DND-41 (cell line): ENCODE data around the gene STX16.

Experiments
- CTCF ChIP-seq: IDR thresholded peaks from 2 replicates; pipeline ENCODE4 v1.5.1; 2012; ENCODE audit warnings: borderline replicate concordance, low read length, moderate library complexity, mild to moderate bottlenecking; ENCODE audit not compliant: poor library complexity, severe bottlenecking; ENCODE audit errors: extremely low read depth
- EZH2 ChIP-seq: IDR thresholded peaks from 3 replicates; pipeline ENCODE4 v1.6.1; 2012; ENCODE audit warnings: borderline replicate concordance, low read depth, mild to moderate bottlenecking, moderate library complexity, low read length, inconsistent platforms; ENCODE audit not compliant: severe bottlenecking

- TF ChIP-seq EZH2 (no peak), CTCF (no peak)
These were observed 35.9 kb upstream of the STX16 start for GRCh38 chr20:58614984-58615760.
